SK-N-SH (cell line): ENCODE measurements around the gene LRRC57. TPM values are rescaled to one million over a fixed set of nuclear protein-coding genes. Genes with fewer than 3 reads are reported as not detected.

ENCODE experiments used
- CTCF ChIA-PET: fragments of 300-600, 350-600 bp; formaldehyde crosslinking; extraction: SDS; loops from one replicate; lab custom pipeline; 2021; lab: Yijun Ruan, JAX
- POLR2A ChIA-PET: fragments of 350-600 bp; sonication (Branson Sonifier 250); formaldehyde crosslinking; extraction: SDS; loops from one replicate; lab custom pipeline; 2020; ENCODE audit warnings: antibody characterized with exemption, inconsistent platforms; lab: Yijun Ruan, JAX
- DNase-seq: peaks from one replicate; pipeline ENCODE4 v3.0.0; 2012
- H2AFZ ChIP-seq: fragments of 200-600 bp; sonication (generic); 2 replicates; pipeline ENCODE4 v1.8.1; 2016; ENCODE audit warnings: antibody characterized with exemption, mild to moderate bottlenecking, low read depth
- H3F3A ChIP-seq: fragments of 200-600 bp; sonication (generic); replicated peaks from 2 replicates; pipeline ENCODE3; 2016; ENCODE audit warnings: antibody characterized with exemption, mild to moderate bottlenecking; ENCODE audit not compliant: insufficient read depth
- H3K27ac ChIP-seq, 2 experiments: fragments of 200-500 bp in 1 of 2; fragments of 200-600 bp in 1 of 2; sonication (Bioruptor generic) in 1 of 2; sonication (generic), shearing (Covaris generic) in 1 of 2; 2 replicates each; pipeline versions ENCODE4 v1.5.1 to v1.6.1; 2014 to 2016; ENCODE audit warnings: low read depth in 2 of 2, inconsistent platforms in 1 of 2, low read length in 1 of 2, mild to moderate bottlenecking in 1 of 2, mixed read lengths in 1 of 2
- H3K27me3 ChIP-seq: fragments of 200-600 bp; sonication (generic), shearing (Covaris generic); 2 replicates; pipeline ENCODE4 v1.6.1; 2016; ENCODE audit warnings: mixed run types; ENCODE audit not compliant: insufficient read depth
- H3K36me3 ChIP-seq, 2 experiments: fragments of 200-500 bp in 1 of 2; fragments of 200-600 bp in 1 of 2; sonication (Bioruptor generic) in 1 of 2; sonication (generic) in 1 of 2; replicated peaks in 1 of 2; 2 replicates each; pipeline versions ENCODE3 to v1.5.1; 2014 to 2016; ENCODE audit warnings: low read length in 1 of 2, mild to moderate bottlenecking in 1 of 2; ENCODE audit not compliant: insufficient read depth in 2 of 2, control insufficient read depth in 1 of 2
- H3K4me1 ChIP-seq, 2 experiments: fragments of 200-500 bp in 1 of 2; fragments of 200-600 bp in 1 of 2; sonication (Bioruptor generic) in 1 of 2; sonication (generic), shearing (Covaris generic) in 1 of 2; 2 replicates each; pipeline versions ENCODE4 v1.5.1 to v1.6.1; 2014 to 2016; ENCODE audit warnings: low read depth in 1 of 2, low read length in 1 of 2, mixed run types in 1 of 2; ENCODE audit not compliant: insufficient read depth in 2 of 2, control insufficient read depth in 1 of 2
- H3K4me2 ChIP-seq: fragments of 200-600 bp; sonication (generic), shearing (Covaris generic); 2 replicates; pipeline ENCODE4 v1.6.1; 2017; ENCODE audit warnings: mixed run types
- H3K4me3 ChIP-seq, 2 experiments: fragments of 200-500 bp in 1 of 2; fragments of 200-600 bp in 1 of 2; sonication (Bioruptor generic) in 1 of 2; sonication (generic), shearing (Covaris generic) in 1 of 2; 2 replicates each; pipeline versions ENCODE4 v1.5.1 to v1.8.1; 2014 to 2016; ENCODE audit warnings: low read depth in 2 of 2, inconsistent platforms in 1 of 2, low read length in 1 of 2, mild to moderate bottlenecking in 1 of 2, mixed read lengths in 1 of 2, moderate library complexity in 1 of 2
- H3K79me2 ChIP-seq: fragments of 200-600 bp; sonication (generic); 2 replicates; pipeline ENCODE4 v1.8.1; 2017; ENCODE audit warnings: mild to moderate bottlenecking; ENCODE audit not compliant: insufficient read depth
- H3K9ac ChIP-seq: fragments of 200-600 bp; sonication (generic); 2 replicates; pipeline ENCODE4 v1.6.1; 2017; ENCODE audit warnings: mixed run types
- H3K9me2 ChIP-seq: fragments of 200-600 bp; sonication (generic); 2 replicates; pipeline ENCODE4 v1.6.1; 2017; ENCODE audit warnings: mixed run types
- H3K9me3 ChIP-seq: fragments of 200-600 bp; sonication (generic); 2 replicates; pipeline ENCODE4 v1.6.1; 2017; ENCODE audit warnings: mixed run types, mild to moderate bottlenecking, moderate library complexity
- H4K20me1 ChIP-seq: fragments of 200-600 bp; sonication (generic); 2 replicates; pipeline ENCODE4 v1.6.1; 2017; ENCODE audit warnings: mild to moderate bottlenecking, mixed run types; ENCODE audit not compliant: insufficient read depth
- CHD2 ChIP-seq: fragments of 150-350 bp; IDR thresholded peaks from 2 replicates; pipeline ENCODE4 v1.6.1; 2018; ENCODE audit warnings: low read length; ENCODE audit not compliant: partially characterized antibody
- EP300 ChIP-seq, 2 experiments: IDR thresholded peaks; 2 replicates each; pipeline versions ENCODE4 v1.4.0 to v1.6.1; 2012; ENCODE audit warnings: borderline replicate concordance in 1 of 2, low read depth in 1 of 2, low read length in 1 of 2
- FOXJ3 ChIP-seq: sonication (generic); formaldehyde crosslinking; IDR thresholded peaks from 2 replicates; pipeline ENCODE4 v1.5.1; 2020; ENCODE audit warnings: mild to moderate bottlenecking, missing genetic modification reagents
- JUND ChIP-seq: IDR thresholded peaks from 2 replicates; pipeline ENCODE4 v1.4.0; 2012
- MXI1 ChIP-seq: IDR thresholded peaks from 2 replicates; pipeline ENCODE4 v1.6.1; 2012; ENCODE audit warnings: mild to moderate bottlenecking, low read depth, low read length, improper control_type of control experiment
- NRF1 ChIP-seq: IDR thresholded peaks from 2 replicates; pipeline ENCODE4 v1.6.1; 2012; ENCODE audit warnings: low read depth, mild to moderate bottlenecking, low read length
- RCOR1 ChIP-seq: fragments of 150-350 bp; IDR thresholded peaks from 2 replicates; pipeline ENCODE4 v1.6.1; 2017; ENCODE audit warnings: antibody characterized with exemption, low read length
- SMC3 ChIP-seq: IDR thresholded peaks from 2 replicates; pipeline ENCODE4 v1.6.1; 2012; ENCODE audit warnings: low read depth, low read length, improper control_type of control experiment
- TAF1 ChIP-seq: IDR thresholded peaks from 2 replicates; pipeline ENCODE4 v1.6.1; 2012; ENCODE audit warnings: low read depth, mild to moderate bottlenecking, low read length, moderate library complexity, borderline replicate concordance
- TCF12 ChIP-seq: IDR thresholded peaks from 2 replicates; pipeline ENCODE4 v1.4.0; 2012
- TEAD4 ChIP-seq: IDR thresholded peaks from 2 replicates; pipeline ENCODE4 v1.4.0; 2012; ENCODE audit warnings: mild to moderate bottlenecking, borderline replicate concordance; ENCODE audit not compliant: insufficient read depth
- WGBS: methylation state at CpG from one replicate; pipeline ENCODE4 v1.1.6; 2017; ENCODE audit warnings: low lambda C conversion rate; 5-methylcytosine and 5-hydroxymethylcytosine counted together
- polyA plus RNA-seq, 3 experiments: library from polyadenylated mRNA; depleted of rRNA; stranded (reverse); fragments of >200 nt; gene quantifications; 2 replicates each; pipeline ENCODE4 v1.2.3, GENCODE V29; 2012
- TF ChIP-seq, protein P1 (sequence below): IDR thresholded peaks from 2 replicates; pipeline ENCODE4 v1.4.0; 2012; ENCODE audit warnings: low read depth, borderline replicate concordance
- TF ChIP-seq, protein P2 (sequence below): IDR thresholded peaks from 2 replicates; pipeline ENCODE4 v1.4.0; 2012; ENCODE audit warnings: low read depth

Gene LRRC57
- polyA plus RNA-seq, 1 of the 3 experiments (the other 2 are of a cell fraction) = 6.4 TPM

DNA sequence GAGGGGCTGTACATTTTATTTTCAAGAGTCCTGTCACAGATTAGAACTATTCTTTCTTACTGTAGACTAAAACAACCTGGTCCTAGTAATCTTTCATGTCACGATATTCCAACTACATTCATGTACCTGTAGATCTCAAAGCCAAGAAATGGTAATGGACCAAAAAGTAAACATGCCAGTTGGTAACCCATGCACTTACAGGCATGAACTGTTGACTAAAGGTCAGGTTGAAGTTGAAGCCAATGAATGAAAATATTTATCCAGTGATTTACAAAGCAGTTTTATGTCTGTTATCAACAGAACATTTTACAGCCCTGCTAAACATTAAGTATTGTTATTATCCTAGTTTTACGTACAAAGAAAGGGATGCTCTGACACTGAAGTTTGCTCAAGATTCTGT, 25.3 kb downstream of the LRRC57 start:
- 75% methylated on average over 2 of the region's 2 CpGs for WGBS
- CTCF ChIA-PET = no interaction called here
- Histone ChIP-seq H3K9ac (no peak overlapping the region), H3K36me3 (peaks cover 22 to 59% of the 10 kb centered on the region in 2 experiments), H3F3A (no peaks in the 10 kb centered on the region), H3K9me2 (no peaks in the 10 kb centered on the region), H3K4me1 (no peaks in the 10 kb centered on the region), H3K27me3 (no peaks in the 10 kb centered on the region), H3K4me3 (no peak overlapping the region), H2AFZ (no peak overlapping the region), H3K27ac (no peak overlapping the region), H4K20me1 (no peaks in the 10 kb centered on the region), H3K4me2 (no peak overlapping the region), H3K9me3 (no peaks in the 10 kb centered on the region), H3K79me2 (no peaks in the 10 kb centered on the region)
- DNase-seq = no peak
- TF ChIP-seq RCOR1 (no peak), MXI1 (no peak), CHD2 (no peak), EP300 (IDR thresholded peaks at IDR 0.05; ENCODE audit: borderline replicate concordance in 1 of 2, low read depth in 1 of 2, low read length in 1 of 2) (no peak)
- TF ChIP-seq, protein P1, sequence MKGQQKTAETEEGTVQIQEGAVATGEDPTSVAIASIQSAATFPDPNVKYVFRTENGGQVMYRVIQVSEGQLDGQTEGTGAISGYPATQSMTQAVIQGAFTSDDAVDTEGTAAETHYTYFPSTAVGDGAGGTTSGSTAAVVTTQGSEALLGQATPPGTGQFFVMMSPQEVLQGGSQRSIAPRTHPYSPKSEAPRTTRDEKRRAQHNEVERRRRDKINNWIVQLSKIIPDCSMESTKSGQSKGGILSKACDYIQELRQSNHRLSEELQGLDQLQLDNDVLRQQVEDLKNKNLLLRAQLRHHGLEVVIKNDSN = no peak
- POLR2A ChIA-PET = no interaction called here

DNA sequence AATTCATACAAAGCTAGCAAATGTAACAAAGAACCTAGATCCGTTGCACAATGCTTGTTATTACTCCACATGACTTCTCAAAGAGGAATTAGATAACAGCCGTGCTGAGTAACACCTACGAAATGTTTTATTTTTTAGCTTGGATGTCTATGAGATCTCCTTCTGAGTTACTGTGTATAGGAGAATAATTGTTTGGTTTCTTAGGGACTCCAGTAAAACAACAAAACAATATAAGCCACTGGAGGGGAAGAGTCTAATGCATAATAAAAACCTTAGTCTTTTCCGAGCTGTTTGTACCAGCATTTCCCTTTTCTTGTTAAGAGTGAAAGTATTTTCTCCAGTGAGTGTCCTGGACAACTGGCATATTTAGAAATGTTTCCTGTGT, 37.6 kb downstream of the LRRC57 start:
- DNase-seq = no peak
- 91% methylated on average over 4 of the region's 4 CpGs for WGBS
- no peaks in the 10 kb centered on the region for H3K27me3 ChIP-seq
- no peak overlapping the region for H3K9ac ChIP-seq
- no peak overlapping the region for H3K4me3 ChIP-seq
- no peak overlapping the region for H3K27ac ChIP-seq
- no peak for TF ChIP-seq TCF12
- no peak for TF ChIP-seq EP300 (IDR thresholded peaks at IDR 0.05; ENCODE audit: borderline replicate concordance in 1 of 2, low read depth in 1 of 2, low read length in 1 of 2)
- no peak for TF ChIP-seq TEAD4
- no peak for TF ChIP-seq SMC3
- H3K4me2 ChIP-seq = no peak overlapping the region
- H3F3A ChIP-seq = no peaks in the 10 kb centered on the region
- no peaks in the 10 kb centered on the region for H3K9me2 ChIP-seq
- H3K36me3 ChIP-seq = peaks cover 9 to 33% of the 10 kb centered on the region in 2 experiments
- no peaks in the 10 kb centered on the region for H4K20me1 ChIP-seq
- peaks cover 57% of the 10 kb centered on the region for H3K79me2 ChIP-seq
- H2AFZ ChIP-seq = no peak overlapping the region
- ChIA-PET CTCF (no interaction called here), POLR2A (no interaction called here)
- no peaks in the 10 kb centered on the region for H3K9me3 ChIP-seq
- peaks cover 2 to 8% of the 10 kb centered on the region in 2 experiments; a peak in 2 of 4 replicates for H3K4me1 ChIP-seq

DNA sequence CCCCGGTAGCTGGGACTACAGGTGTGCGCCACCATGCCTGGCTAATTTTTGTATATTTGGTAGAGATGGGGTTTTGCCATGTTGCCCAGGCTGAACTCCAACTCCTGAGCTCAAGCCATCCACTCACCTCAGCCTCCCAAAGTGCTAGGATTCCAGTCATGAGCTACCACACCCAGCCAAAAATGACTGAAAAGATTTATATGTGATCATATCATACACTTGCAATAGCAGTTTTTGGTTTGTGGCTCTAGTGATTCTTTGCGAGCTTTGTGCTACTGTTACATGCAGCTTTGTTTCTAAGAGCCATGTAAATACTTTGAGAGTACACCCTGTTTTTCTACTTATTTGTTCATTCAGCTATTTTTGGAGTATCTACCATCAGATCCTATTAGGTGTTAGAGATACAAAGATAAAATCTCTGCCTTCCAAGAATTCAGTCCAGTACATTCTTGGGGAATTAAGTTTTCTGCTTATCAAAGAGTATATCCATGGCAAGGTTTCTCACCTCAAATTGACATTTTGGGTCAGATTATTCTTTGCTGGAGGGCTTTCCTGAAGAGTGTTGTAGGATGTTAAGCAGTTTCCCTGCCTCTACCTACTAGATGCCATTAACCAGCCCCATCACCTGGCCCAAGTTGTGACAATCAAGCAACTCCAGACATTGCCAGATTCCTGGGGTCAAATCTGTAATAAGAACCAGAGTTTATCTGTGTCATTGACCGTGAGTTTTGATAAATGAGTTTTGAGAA, 38.2 kb downstream of the LRRC57 start:
- peaks cover 5 to 37% of the 10 kb centered on the region in 2 experiments for H3K36me3 ChIP-seq
- no peak overlapping the region for H3K27ac ChIP-seq
- 96% methylated on average over 4 of the region's 4 CpGs for WGBS
- ChIA-PET CTCF (no interaction called here), POLR2A (no interaction called here)
- H3K9ac ChIP-seq = no peak overlapping the region
- no peak for DNase-seq
- H3F3A ChIP-seq = no peaks in the 10 kb centered on the region
- no peaks in the 10 kb centered on the region for H3K9me2 ChIP-seq
- no peaks in the 10 kb centered on the region for H3K9me3 ChIP-seq
- no peak overlapping the region for H2AFZ ChIP-seq
- no peaks in the 10 kb centered on the region for H3K27me3 ChIP-seq
- TF ChIP-seq, protein P2, sequence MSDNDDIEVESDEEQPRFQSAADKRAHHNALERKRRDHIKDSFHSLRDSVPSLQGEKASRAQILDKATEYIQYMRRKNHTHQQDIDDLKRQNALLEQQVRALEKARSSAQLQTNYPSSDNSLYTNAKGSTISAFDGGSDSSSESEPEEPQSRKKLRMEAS = no peak
- TF ChIP-seq FOXJ3 (CRISPR knock-in tag) = no peak
- no peak for TF ChIP-seq TAF1
- TF ChIP-seq NRF1 = no peak
- no peak for TF ChIP-seq JUND
- peaks cover 2 to 8% of the 10 kb centered on the region in 2 experiments; a peak in 2 of 4 replicates for H3K4me1 ChIP-seq
- peaks cover 62% of the 10 kb centered on the region for H3K79me2 ChIP-seq
- no peak overlapping the region for H3K4me2 ChIP-seq
- H3K4me3 ChIP-seq = no peak overlapping the region
- no peaks in the 10 kb centered on the region for H4K20me1 ChIP-seq
